GM12892 (cell line): ENCODE data around the gene FAM20C.

Source experiments
- POLR2A ChIP-seq: IDR thresholded peaks from 2 replicates; pipeline ENCODE4 v1.6.1; 2011; ENCODE audit warnings: low read depth, low read length, control low read depth
- TAF1 ChIP-seq: IDR thresholded peaks from 2 replicates; pipeline ENCODE4 v1.6.1; 2011; ENCODE audit warnings: low read depth, mild to moderate bottlenecking, control low read depth, low read length, borderline replicate concordance

GRCh38 chr7:183496-184292, 8.7 kb upstream of the FAM20C start:
- no peak for TF ChIP-seq POLR2A
- TF ChIP-seq TAF1 = no peak
